Activated naive CD4-positive, alpha-beta T cell treated with anti-CD3 and anti-CD28 coated beads, Interleukin-2, amount 10 ng/mL, durations not matched to agents 7 days and 5 days (primary cell): ENCODE results near the gene PIGW.

Experiments
- CTCF ChIA-PET: fragments of 350-600 bp; sonication (Branson Sonifier 250); formaldehyde crosslinking; loops from one replicate; lab custom pipeline; 2021; ENCODE audit warnings: antibody characterized with exemption; lab: Charles Lee
- DNase-seq: peaks from one replicate; pipeline ENCODE4 v3.0.0-alpha.2; 2020
- H3K27ac Mint-ChIP-seq: one replicate; pipeline ENCODE4 v1.8.0; 2021; ENCODE audit warnings: mild to moderate bottlenecking, moderate library complexity, mixed read lengths
- H3K27me3 Mint-ChIP-seq: one replicate; pipeline ENCODE4 v1.8.0; 2021; ENCODE audit warnings: mild to moderate bottlenecking, mixed read lengths
- H3K36me3 Mint-ChIP-seq: one replicate; pipeline ENCODE4 v1.8.0; 2021; ENCODE audit warnings: mixed read lengths
- H3K4me1 Mint-ChIP-seq: one replicate; pipeline ENCODE4 v1.8.0; 2021; ENCODE audit warnings: mixed read lengths
- H3K4me3 Mint-ChIP-seq: one replicate; pipeline ENCODE4 v1.8.0; 2021; ENCODE audit warnings: mild to moderate bottlenecking, moderate library complexity, mixed read lengths
- H3K9me3 Mint-ChIP-seq: one replicate; pipeline ENCODE4 v1.8.0; 2021; ENCODE audit warnings: mixed read lengths

Gene PIGW

DNA sequence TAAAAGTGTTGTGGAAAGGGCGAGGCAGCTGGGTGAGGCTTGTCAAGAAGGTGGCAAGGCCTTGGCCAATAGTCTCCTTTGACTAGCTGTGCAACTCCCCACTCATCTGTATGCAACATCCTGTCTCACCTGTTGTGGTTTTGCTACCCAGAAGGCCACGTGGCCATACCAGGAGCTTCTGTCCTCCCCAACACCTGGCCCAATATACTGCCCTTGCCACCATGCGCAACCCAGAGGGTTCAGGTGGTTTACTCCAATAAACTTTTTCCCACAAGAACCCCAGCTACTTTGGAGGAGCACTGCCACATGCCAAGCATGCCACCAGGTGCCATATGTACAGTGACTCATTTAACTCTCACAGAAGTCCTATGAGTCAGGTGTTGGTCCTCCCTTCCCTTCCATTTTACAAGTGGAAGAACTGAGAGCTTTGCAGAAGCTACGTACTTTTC, 10.3 kb upstream of the PIGW start:
- no peaks in the 10 kb centered on the region for H3K9me3 Mint-ChIP-seq
- CTCF ChIA-PET: no interaction called here
- peak overlapping the region; percentile 52 for H3K27ac Mint-ChIP-seq
- DNase-seq: no peak
- H3K27me3 Mint-ChIP-seq: no peaks in the 10 kb centered on the region
- H3K4me3 Mint-ChIP-seq: no peak overlapping the region
- H3K36me3 Mint-ChIP-seq: peaks cover 48% of the 10 kb centered on the region
- peaks cover 26% of the 10 kb centered on the region for H3K4me1 Mint-ChIP-seq

DNA sequence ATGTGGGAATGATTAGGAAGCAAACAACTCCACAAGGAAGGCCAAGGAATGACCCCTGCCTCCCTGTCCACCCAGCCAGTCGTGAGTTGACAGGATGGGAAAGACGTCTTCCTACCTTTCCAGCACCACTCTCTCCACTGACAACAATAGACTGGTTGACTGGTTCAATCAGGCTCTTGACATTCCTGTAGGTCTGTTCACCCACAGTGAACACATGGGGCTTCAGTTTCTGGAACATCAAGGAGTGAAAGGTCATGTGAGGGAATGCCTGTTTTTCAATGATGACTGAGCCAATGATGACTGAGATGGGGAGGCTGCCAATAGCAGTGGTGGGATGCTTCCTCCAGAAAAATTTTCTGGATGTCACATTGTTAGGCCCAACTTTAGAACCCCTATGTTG, 9.7 kb upstream of the PIGW start:
- peaks cover 30% of the 10 kb centered on the region for H3K4me1 Mint-ChIP-seq
- H3K4me3 Mint-ChIP-seq: no peak overlapping the region
- no peak overlapping the region for H3K27ac Mint-ChIP-seq
- peaks cover 48% of the 10 kb centered on the region for H3K36me3 Mint-ChIP-seq
- CTCF ChIA-PET: no interaction called here
- no peak for DNase-seq
- no peaks in the 10 kb centered on the region for H3K9me3 Mint-ChIP-seq
- no peaks in the 10 kb centered on the region for H3K27me3 Mint-ChIP-seq

DNA sequence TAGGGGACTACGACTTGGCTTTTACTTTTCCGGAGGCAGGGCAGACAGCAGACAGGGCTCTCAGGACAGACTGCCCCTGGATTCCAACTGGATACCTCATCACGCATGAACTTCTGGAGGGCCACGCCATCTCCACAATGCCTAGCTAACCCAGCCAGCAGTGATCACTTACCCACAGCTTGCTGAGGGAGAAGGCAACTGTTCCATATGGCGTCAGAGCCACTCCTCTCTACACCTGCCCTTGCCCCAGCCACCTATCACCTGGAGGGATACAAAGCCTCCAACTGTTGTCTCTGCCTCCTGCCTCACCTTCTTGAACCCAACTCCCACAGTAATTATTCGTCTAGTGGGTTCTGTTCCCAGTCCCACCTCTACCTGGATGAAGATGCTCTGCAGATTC, 8.9 kb upstream of the PIGW start:
- H3K4me3 Mint-ChIP-seq: no peak overlapping the region
- CTCF ChIA-PET: no interaction called here
- H3K27me3 Mint-ChIP-seq: no peaks in the 10 kb centered on the region
- H3K27ac Mint-ChIP-seq: no peak overlapping the region
- no peak for DNase-seq
- H3K36me3 Mint-ChIP-seq: peaks cover 41% of the 10 kb centered on the region
- H3K9me3 Mint-ChIP-seq: no peaks in the 10 kb centered on the region
- H3K4me1 Mint-ChIP-seq: peaks cover 30% of the 10 kb centered on the region

DNA sequence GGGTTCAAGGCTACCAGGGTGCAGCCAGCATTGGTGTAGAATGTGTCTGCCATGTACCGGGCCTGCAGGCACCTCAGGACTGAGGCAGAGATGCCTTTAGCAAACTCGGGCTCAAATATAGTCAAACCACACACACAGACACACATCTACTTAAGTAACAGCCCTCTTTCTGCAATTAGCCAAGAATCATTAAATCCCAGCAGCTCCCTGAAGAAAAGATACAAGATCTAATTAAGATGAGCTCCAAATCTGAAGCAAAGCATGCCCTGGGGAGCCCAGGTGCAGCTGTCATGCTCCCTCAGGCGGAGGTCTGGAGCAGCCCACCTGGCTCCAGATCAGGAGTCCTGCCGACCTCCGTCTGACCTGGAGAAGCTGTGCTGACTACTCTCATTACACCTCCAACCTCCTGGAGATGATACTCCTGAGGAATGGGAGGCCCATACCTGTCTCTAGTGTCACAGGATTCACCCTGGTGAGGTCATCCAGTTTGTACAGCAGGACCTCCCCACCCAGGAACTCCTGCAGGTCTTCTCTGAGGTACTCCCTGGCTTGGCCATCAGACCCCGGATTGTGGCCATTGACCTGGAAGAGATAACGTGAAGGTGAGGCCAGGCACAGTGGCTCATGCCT, 7.1 kb upstream of the PIGW start:
- Mint-ChIP-seq H3K4me1 (peaks cover 38% of the 10 kb centered on the region), H3K27me3 (no peaks in the 10 kb centered on the region), H3K9me3 (no peaks in the 10 kb centered on the region), H3K4me3 (no peak overlapping the region), H3K27ac (peak overlapping the region; percentile 19), H3K36me3 (peaks cover 45% of the 10 kb centered on the region)
- CTCF ChIA-PET: no interaction called here
- DNase-seq: no peak

DNA sequence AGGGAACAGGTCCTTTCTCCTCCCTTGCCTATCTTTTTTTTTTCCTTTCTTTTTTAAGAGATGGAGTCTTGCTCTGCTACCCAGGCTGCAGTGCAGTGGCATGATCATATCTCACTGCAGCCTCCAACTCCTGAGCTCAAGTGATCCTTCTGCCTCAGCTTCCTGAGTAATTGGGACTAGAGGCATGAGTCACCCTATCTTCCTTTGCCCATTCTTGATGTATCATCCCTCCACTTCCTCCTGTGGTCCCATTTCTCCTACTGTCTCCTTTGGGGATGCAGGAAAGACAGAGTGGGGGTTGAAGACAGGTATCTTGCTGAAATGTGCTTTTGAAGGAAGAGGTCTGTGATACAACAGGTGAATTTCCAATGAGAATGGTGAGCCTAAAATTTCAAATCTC, 5.7 kb upstream of the PIGW start:
- DNase-seq: no peak
- H3K4me1 Mint-ChIP-seq: peaks cover 50% of the 10 kb centered on the region
- no peaks in the 10 kb centered on the region for H3K9me3 Mint-ChIP-seq
- no peaks in the 10 kb centered on the region for H3K27me3 Mint-ChIP-seq
- CTCF ChIA-PET: no interaction called here
- H3K36me3 Mint-ChIP-seq: peaks cover 51% of the 10 kb centered on the region
- H3K4me3 Mint-ChIP-seq: no peak overlapping the region
- H3K27ac Mint-ChIP-seq: peak overlapping the region; percentile 37

DNA sequence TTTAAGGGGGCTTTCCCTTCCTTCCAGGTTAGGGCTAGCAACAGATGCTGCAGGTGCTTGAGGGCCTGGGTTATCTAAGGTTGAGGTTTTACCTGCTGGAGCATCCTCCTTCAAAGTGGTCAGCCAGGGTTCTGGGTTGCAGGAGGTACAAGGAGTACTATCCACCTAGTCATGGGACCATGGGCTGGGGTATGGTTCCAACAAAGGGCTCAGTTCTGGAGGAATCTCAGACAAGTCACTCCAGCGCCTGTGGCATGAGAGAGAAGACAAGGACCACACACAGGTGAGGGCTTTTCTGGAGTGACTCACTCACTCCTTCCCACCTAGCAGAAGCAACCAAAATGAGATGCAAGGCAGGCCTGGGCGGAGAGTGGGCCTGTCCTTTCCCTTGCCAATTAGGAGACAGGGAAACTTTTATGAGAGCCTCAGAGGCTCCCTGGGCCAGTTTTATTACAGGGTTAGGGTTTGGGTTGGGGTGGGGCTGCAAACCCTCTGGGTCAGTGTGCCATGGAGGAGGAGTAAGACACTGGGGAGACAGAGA, 2.3 kb upstream of the PIGW start:
- H3K36me3 Mint-ChIP-seq: peaks cover 39% of the 10 kb centered on the region
- no peaks in the 10 kb centered on the region for H3K27me3 Mint-ChIP-seq
- no peaks in the 10 kb centered on the region for H3K9me3 Mint-ChIP-seq
- DNase-seq: no peak
- no peak overlapping the region for H3K27ac Mint-ChIP-seq
- CTCF ChIA-PET: no interaction called here
- peaks cover 45% of the 10 kb centered on the region for H3K4me1 Mint-ChIP-seq
- H3K4me3 Mint-ChIP-seq: peak overlapping the region; percentile 27

DNA sequence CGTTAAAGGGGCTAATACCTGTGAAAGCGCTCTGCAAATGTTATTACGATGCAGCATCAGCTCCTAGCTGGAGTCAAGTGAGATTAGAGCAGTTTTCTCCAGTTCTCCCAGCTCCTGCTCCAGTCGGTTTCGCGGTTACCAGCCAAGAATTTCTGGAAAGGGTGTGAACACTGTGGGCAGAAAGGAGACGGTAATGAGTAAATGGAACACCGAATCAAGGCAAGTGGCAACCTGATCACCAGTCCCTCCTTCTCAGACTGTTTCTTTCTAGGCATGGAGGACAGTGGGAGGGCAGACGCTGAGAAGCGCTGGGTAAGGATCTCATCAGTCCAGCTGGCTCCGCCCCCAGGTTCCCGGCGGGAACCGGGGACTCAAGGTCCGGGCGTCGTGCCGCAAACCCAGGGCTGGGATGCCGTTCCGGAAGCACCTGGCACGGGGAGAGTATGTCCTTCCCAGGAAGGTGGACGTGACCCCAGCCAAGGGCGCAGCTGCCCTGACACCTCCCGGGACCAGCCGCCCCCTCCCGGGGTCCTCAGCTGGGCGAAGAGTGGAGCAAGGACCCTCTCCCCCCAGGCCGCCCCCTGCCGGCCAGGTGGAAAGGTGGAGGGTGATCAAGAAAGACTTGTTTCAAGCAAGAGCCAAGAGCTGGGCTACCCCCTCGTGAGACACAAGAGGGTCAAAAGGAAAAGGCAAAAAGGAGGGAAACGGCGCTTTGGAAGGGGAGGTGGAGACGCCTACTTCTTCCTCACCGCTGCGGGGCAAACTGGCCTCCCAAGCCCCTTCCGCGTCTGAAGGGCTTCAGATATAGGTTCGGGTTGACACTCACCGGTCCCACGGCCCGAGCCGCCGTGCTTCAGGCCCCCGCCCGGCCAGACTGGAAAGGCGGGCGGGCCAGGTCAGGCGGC, 600 bp upstream of the PIGW start:
- H3K4me3 Mint-ChIP-seq: peak overlapping the region; percentile 97
- H3K27ac Mint-ChIP-seq: peak overlapping the region; percentile 98
- no peaks in the 10 kb centered on the region for H3K27me3 Mint-ChIP-seq
- H3K36me3 Mint-ChIP-seq: peaks cover 40% of the 10 kb centered on the region
- CTCF ChIA-PET: interaction anchor here (0.8 to 1.7 kb wide), 5 partner anchors 10 to 68 kb away, joined by 3 to 5 read pairs (median 4); partner anchors contain the start of gene MRM1
- no peaks in the 10 kb centered on the region for H3K9me3 Mint-ChIP-seq
- H3K4me1 Mint-ChIP-seq: peaks cover 47% of the 10 kb centered on the region
- DNase-seq: peak; percentile 62

DNA sequence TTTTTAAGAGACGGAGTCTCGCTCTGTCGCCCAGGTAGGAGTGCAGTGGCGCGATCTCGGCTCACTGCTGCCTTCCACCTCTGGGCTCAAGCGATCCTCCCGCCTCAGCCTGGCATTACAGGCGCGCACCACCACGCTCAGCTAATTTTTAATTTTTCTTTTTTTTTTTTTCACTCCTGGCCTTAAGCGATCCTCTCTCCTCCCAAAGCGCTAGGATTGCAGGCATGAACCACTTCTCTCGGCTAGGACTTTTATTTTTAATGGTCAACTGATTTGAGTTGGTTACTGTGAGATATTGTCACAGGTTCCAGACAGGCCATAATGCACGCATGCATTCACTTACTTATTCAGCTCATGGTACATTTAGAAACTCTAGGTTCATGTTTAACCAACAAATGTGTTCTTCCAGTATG, 888 bp downstream of the PIGW start:
- H3K27ac Mint-ChIP-seq: peak overlapping the region; percentile 98
- no peaks in the 10 kb centered on the region for H3K27me3 Mint-ChIP-seq
- peaks cover 35% of the 10 kb centered on the region for H3K36me3 Mint-ChIP-seq
- H3K4me1 Mint-ChIP-seq: peaks cover 41% of the 10 kb centered on the region
- H3K9me3 Mint-ChIP-seq: no peaks in the 10 kb centered on the region
- CTCF ChIA-PET: interaction anchor here (0.6 to 0.7 kb wide), 2 partner anchors 59 to 84 kb away, joined by 3 to 4 read pairs; no protein-coding TSS in a partner anchor
- peak overlapping the region; percentile 97 for H3K4me3 Mint-ChIP-seq
- DNase-seq: no peak

DNA sequence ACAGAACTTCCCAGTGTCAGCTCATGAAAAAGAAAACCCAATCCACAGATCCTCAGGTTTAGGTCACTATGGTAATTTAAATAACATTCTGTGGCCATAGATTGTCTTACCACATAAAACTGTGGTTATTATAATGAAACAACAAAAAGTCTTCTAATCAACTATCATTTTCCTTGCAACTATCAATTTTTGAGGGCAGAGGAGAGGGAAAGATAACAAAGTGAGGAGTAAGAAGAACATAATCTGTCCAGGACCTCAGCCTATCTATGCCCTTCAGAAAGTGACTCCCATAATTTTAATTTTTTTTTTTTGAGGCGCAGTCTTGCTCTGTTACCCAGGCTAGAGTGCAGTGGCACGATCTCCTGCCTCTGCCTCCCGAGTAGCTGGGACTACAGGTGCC, 5.9 kb downstream of the PIGW start:
- Mint-ChIP-seq H3K27me3 (no peaks in the 10 kb centered on the region), H3K27ac (no peak overlapping the region), H3K4me3 (no peak overlapping the region), H3K36me3 (peaks cover 21% of the 10 kb centered on the region), H3K9me3 (no peaks in the 10 kb centered on the region), H3K4me1 (peaks cover 37% of the 10 kb centered on the region)
- DNase-seq: no peak
- CTCF ChIA-PET: no interaction called here

DNA sequence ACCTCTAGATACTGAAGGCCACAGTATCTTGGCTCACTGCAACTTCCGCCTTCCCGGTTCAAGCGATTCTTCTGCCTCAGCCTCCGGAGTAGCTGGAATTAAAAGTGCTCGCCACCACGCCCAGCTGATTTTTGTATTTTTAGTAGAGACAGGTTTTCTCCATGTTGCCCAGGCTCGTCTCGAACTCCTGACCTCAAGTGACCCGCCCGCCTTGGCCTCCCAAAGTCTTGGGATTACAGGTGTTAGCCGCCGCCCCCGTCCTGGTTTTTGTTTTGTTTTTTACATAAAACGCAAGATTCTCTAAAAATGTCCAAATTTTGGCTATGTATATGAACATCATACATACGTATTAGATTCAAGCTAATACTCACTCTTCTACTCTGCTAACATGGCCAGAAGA, 8.0 kb downstream of the PIGW start:
- Mint-ChIP-seq H3K27me3 (no peaks in the 10 kb centered on the region), H3K4me1 (peaks cover 29% of the 10 kb centered on the region), H3K4me3 (no peak overlapping the region), H3K9me3 (no peaks in the 10 kb centered on the region), H3K27ac (peak overlapping the region; percentile 14), H3K36me3 (peaks cover 27% of the 10 kb centered on the region)
- CTCF ChIA-PET: no interaction called here
- DNase-seq: no peak

DNA sequence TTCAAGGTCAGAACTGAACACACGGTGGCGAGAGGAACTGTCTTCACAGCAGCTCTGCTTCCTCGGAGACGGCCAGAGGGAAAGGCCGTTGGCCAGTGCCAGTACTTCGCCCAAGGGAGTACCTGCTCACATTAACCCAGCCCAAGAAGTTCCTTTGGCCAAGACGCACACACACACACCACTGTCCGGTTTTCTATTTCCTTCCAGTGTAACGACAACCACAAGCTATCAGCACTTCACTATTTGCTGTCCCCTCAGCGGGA, 9.2 kb downstream of the PIGW start:
- CTCF ChIA-PET: interaction anchor here (1.3 kb wide), 2 partner anchors 10 to 57 kb away, joined by 5 to 6 read pairs; partner anchors contain the start of genes MRM1, MYO19 and PIGW
- Mint-ChIP-seq H3K4me3 (peak overlapping the region; percentile 82), H3K4me1 (peaks cover 37% of the 10 kb centered on the region), H3K27me3 (no peaks in the 10 kb centered on the region), H3K36me3 (peaks cover 31% of the 10 kb centered on the region), H3K9me3 (no peaks in the 10 kb centered on the region), H3K27ac (peak overlapping the region; percentile 99)
- DNase-seq: peak; percentile 46

DNA sequence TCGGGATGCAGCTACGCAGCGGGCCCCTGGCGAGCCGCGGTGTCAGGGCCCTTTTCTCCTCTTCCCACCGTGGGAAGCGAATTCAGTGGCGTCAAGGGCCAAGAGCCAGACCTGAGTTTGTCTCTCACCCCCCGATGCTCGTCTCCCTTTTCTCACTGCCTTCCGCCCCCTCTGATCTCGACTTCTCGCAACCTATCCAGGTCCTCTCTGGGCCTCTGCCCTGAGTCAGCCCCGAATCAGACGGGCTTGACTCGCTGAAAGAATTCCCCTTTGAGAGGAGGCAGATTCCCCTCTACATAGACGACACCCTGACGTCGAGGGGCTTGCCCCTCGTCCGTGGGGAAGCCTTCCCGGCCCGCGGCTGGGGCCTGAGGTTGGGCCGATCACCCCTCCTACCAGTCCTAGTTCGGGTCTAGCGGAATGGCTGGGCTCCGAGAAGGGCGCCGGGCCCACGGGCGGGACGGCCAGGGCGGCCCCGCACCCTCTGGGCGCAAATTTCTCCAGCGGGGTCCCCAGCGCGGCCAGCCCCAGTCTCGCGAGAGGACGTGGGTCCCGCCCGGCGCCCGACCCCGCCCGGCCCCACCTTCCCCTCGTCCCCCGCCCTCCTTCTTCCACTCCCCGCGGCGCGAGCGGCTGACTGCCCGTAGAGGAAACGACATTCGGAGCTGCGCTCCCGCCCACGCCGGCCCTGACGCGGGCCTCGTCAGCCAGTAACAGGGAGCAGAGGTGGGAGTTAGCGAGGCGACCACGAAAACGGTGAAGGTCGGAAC, 9.7 kb downstream of the PIGW start, which contains the start of gene GGNBP2:
GGNBP2 (plus strand) TSS at position 613 of the 770 bp plus-strand sequence. CDS start 806 bp downstream, outside the sequence.
- H3K4me1 Mint-ChIP-seq: peaks cover 39% of the 10 kb centered on the region
- CTCF ChIA-PET: interaction anchor here (1.3 kb wide), 2 partner anchors 10 to 57 kb away, joined by 5 to 6 read pairs; partner anchors contain the start of genes MRM1, MYO19 and PIGW
- no peaks in the 10 kb centered on the region for H3K9me3 Mint-ChIP-seq
- peaks cover 31% of the 10 kb centered on the region for H3K36me3 Mint-ChIP-seq
- no peaks in the 10 kb centered on the region for H3K27me3 Mint-ChIP-seq
- H3K4me3 Mint-ChIP-seq: peak within 1 kb of the TSS; percentile 82
- H3K27ac Mint-ChIP-seq: peak within 1 kb of the TSS; percentile 99
- peak; percentile 96 for DNase-seq

DNA sequence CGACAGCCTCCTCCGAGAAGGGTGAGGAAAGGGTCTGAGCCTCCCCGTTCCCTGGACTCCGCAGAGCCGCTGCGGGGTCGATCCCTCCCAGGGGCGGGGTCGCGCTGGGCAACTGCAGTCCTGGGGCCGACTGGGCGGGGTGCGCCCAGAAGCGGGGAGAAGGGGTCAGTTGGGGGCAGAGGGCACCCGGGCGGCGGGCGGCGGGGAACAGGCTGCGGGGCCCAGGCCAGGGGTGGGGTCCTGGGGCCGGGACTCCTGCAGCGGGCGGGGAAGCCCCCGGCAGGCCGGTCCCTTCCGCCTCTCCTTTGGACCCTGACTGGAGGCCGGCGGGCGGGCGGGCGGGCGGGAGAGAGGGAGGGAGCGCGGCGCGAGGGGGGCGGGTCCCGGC, 10.3 kb downstream of the PIGW start:
- peaks cover 45% of the 10 kb centered on the region for H3K4me1 Mint-ChIP-seq
- no peak for DNase-seq
- peak overlapping the region; percentile 99 for H3K27ac Mint-ChIP-seq
- H3K9me3 Mint-ChIP-seq: no peaks in the 10 kb centered on the region
- CTCF ChIA-PET: interaction anchor here (1.1 kb wide), 2 partner anchors 8 to 11 kb away, joined by 3 to 4 read pairs; no protein-coding TSS in a partner anchor
- H3K4me3 Mint-ChIP-seq: peak overlapping the region; percentile 82
- H3K27me3 Mint-ChIP-seq: no peaks in the 10 kb centered on the region
- peaks cover 36% of the 10 kb centered on the region for H3K36me3 Mint-ChIP-seq
